ENCODE data around the gene AGAP1. TPM values are rescaled to one million over a fixed set of nuclear protein-coding genes. Genes with fewer than 3 reads are reported as not detected.
A peak's percentile ranks its signal among the peaks of the same experiment; 100 is the strongest.

Gene AGAP1
- total RNA-seq, result 41.1 to 44.0 TPM (median 41.5 TPM) in 3 replicates

GRCh38 chr2:235493775-235494715, at the start of gene AGAP1:
Gene AGAP1, plus strand, starts transcription at chr2:235494043.
- Mint-ChIP-seq H3K36me3 (no peaks in the 10 kb centered on the region), H3K27ac (peak within 1 kb of the TSS; percentile 89), H3K4me1 (peaks cover 14% of the 10 kb centered on the region), H3K4me3 (peak within 1 kb of the TSS; percentile 92), H3K9me3 (peaks cover 5% of the 10 kb centered on the region), H3K27me3 (ENCODE audit: low read depth) (peaks cover 7% of the 10 kb centered on the region)
- TF ChIP-seq CTCF (IDR thresholded peaks at IDR 0.05; ENCODE audit: unreplicated experiment), result no peak
- peak; percentile 65 to 85 for DNase-seq (ENCODE audit: low spot score in 2 of 2, unreplicated experiment in 2 of 2)

GRCh38 chr2:235444101-235444597, 49.7 kb upstream of the AGAP1 start:
- Mint-ChIP-seq H3K4me1 (peaks cover 3% of the 10 kb centered on the region), H3K27ac (no peak overlapping the region), H3K27me3 (ENCODE audit: low read depth) (peaks cover 6% of the 10 kb centered on the region), H3K4me3 (no peak overlapping the region), H3K9me3 (peaks cover 8% of the 10 kb centered on the region), H3K36me3 (no peaks in the 10 kb centered on the region)
- no peak for DNase-seq (ENCODE audit: low spot score in 2 of 2, unreplicated experiment in 2 of 2)
- no peak for TF ChIP-seq CTCF (IDR thresholded peaks at IDR 0.05; ENCODE audit: unreplicated experiment)

GRCh38 chr2:235445116-235445515, 48.7 kb upstream of the AGAP1 start:
- TF ChIP-seq CTCF (IDR thresholded peaks at IDR 0.05; ENCODE audit: unreplicated experiment), result no peak
- H3K27ac Mint-ChIP-seq, result no peak overlapping the region
- DNase-seq (ENCODE audit: low spot score in 2 of 2, unreplicated experiment in 2 of 2), result no peak

GRCh38 chr2:235446082-235446481, 47.8 kb upstream of the AGAP1 start:
- Mint-ChIP-seq H3K9me3 (peaks cover 8% of the 10 kb centered on the region), H3K4me3 (no peak overlapping the region), H3K36me3 (no peaks in the 10 kb centered on the region), H3K27me3 (ENCODE audit: low read depth) (peaks cover 6% of the 10 kb centered on the region), H3K4me1 (peaks cover 3% of the 10 kb centered on the region), H3K27ac (no peak overlapping the region)
- no peak for DNase-seq (ENCODE audit: low spot score in 2 of 2, unreplicated experiment in 2 of 2)
- TF ChIP-seq CTCF (IDR thresholded peaks at IDR 0.05; ENCODE audit: unreplicated experiment), result no peak

More at GRCh38 chr2:235445116-235445515, 48.7 kb upstream of the AGAP1 start:
- Mint-ChIP-seq H3K4me3 (no peak overlapping the region), H3K36me3 (no peaks in the 10 kb centered on the region), H3K9me3 (peaks cover 8% of the 10 kb centered on the region), H3K4me1 (peaks cover 3% of the 10 kb centered on the region), H3K27me3 (ENCODE audit: low read depth) (peaks cover 3% of the 10 kb centered on the region)

GRCh38 chr2:235447210-235447609, 46.6 kb upstream of the AGAP1 start:
- no peaks in the 10 kb centered on the region for H3K4me1 Mint-ChIP-seq
- H3K4me3 Mint-ChIP-seq, result no peak overlapping the region
- peaks cover 8% of the 10 kb centered on the region for H3K9me3 Mint-ChIP-seq
- TF ChIP-seq CTCF (IDR thresholded peaks at IDR 0.05; ENCODE audit: unreplicated experiment), result no peak
- no peak overlapping the region for H3K27ac Mint-ChIP-seq
- H3K36me3 Mint-ChIP-seq, result no peaks in the 10 kb centered on the region
- DNase-seq (ENCODE audit: low spot score in 2 of 2, unreplicated experiment in 2 of 2), result no peak
- H3K27me3 Mint-ChIP-seq (ENCODE audit: low read depth), result peaks cover 7% of the 10 kb centered on the region

Measured in mesothelial cell of epicardium (in vitro differentiated cells).